Measurements from ENCODE around the gene FOSL2. TPM values are rescaled to one million over a fixed set of nuclear protein-coding genes. Genes with fewer than 3 reads are reported as not detected.
A peak's percentile ranks its signal among the peaks of the same experiment; 100 is the strongest.

Gene FOSL2
- total and polyA plus RNA-seq, 5 donors = 38.9 to 128 (median 47.0) TPM

- H3K9me3 ChIP-seq (ENCODE audit: control insufficient read depth, low read length) = no peaks in the 10 kb centered on the region
- no peaks in the 10 kb centered on the region for H3K27me3 ChIP-seq (ENCODE audit: control insufficient read depth, insufficient read depth)
- no peak for ATAC-seq
- no peaks in the 10 kb centered on the region for H3K4me1 ChIP-seq (ENCODE audit: control insufficient read depth, insufficient read depth, low read length)
- no peak for DNase-seq
- 62% methylated on average over 3 of the region's 3 CpGs for WGBS
- H3K4me3 ChIP-seq (ENCODE audit: low read length) = no peak overlapping the region
- no peak overlapping the region for H3K27ac ChIP-seq (ENCODE audit: low read length)
- intact Hi-C loops (cut with DNase I) = no loop called here
These were observed 54.4 kb downstream of the FOSL2 start for GRCh38 chr2:28447086-28447485.

- DNase-seq (no peak), ATAC-seq (peak; percentile 5 to 9)
- H3K27ac ChIP-seq (ENCODE audit: low read length) = no peak overlapping the region
- H3K9me3 ChIP-seq (ENCODE audit: control insufficient read depth, low read length) = no peaks in the 10 kb centered on the region
- WGBS = 68% methylated on average over 8 of the region's 8 CpGs
- H3K4me1 ChIP-seq (ENCODE audit: control insufficient read depth, insufficient read depth, low read length) = no peaks in the 10 kb centered on the region
- H3K4me3 ChIP-seq (ENCODE audit: low read length) = no peak overlapping the region
- no peaks in the 10 kb centered on the region for H3K27me3 ChIP-seq (ENCODE audit: control insufficient read depth, insufficient read depth)
- intact Hi-C loops (cut with DNase I) = no loop called here
These were observed 55.5 kb downstream of the FOSL2 start for GRCh38 chr2:28447943-28448792.

GRCh38 chr2:28448793-28449100, 56.1 kb downstream of the FOSL2 start:
- DNase-seq = no peak
- intact Hi-C loops (cut with DNase I) = no loop called here
- no peak for ATAC-seq
- Histone ChIP-seq H3K4me1 (ENCODE audit: control insufficient read depth, insufficient read depth, low read length) (no peaks in the 10 kb centered on the region), H3K27ac (ENCODE audit: low read length) (no peak overlapping the region), H3K4me3 (ENCODE audit: low read length) (no peak overlapping the region), H3K27me3 (ENCODE audit: control insufficient read depth, insufficient read depth) (no peaks in the 10 kb centered on the region), H3K9me3 (ENCODE audit: control insufficient read depth, low read length) (no peaks in the 10 kb centered on the region)
- WGBS = 97% methylated on average over 3 of the region's 3 CpGs

- H3K9me3 ChIP-seq (ENCODE audit: control insufficient read depth, low read length) = no peaks in the 10 kb centered on the region
- H3K27me3 ChIP-seq (ENCODE audit: control insufficient read depth, insufficient read depth) = no peaks in the 10 kb centered on the region
- WGBS = 84% methylated on average over 6 of the region's 6 CpGs
- ATAC-seq = no peak
- H3K4me3 ChIP-seq (ENCODE audit: low read length) = no peak overlapping the region
- intact Hi-C loops (cut with DNase I) = no loop called here
- no peak overlapping the region for H3K27ac ChIP-seq (ENCODE audit: low read length)
- no peaks in the 10 kb centered on the region for H3K4me1 ChIP-seq (ENCODE audit: control insufficient read depth, insufficient read depth, low read length)
- DNase-seq = no peak
These were observed 56.4 kb downstream of the FOSL2 start for GRCh38 chr2:28449126-28449487.

- Histone ChIP-seq H3K9me3 (ENCODE audit: control insufficient read depth, low read length) (no peaks in the 10 kb centered on the region), H3K4me3 (ENCODE audit: low read length) (no peak overlapping the region), H3K27me3 (ENCODE audit: control insufficient read depth, insufficient read depth) (no peaks in the 10 kb centered on the region), H3K27ac (ENCODE audit: low read length) (no peak overlapping the region), H3K4me1 (ENCODE audit: control insufficient read depth, insufficient read depth, low read length) (no peaks in the 10 kb centered on the region)
- ATAC-seq (peak in 1 of 2 donors; percentile 13), DNase-seq (no peak)
- 41% methylated on average over 17 of the region's 17 CpGs for WGBS
- intact Hi-C loops (cut with DNase I) = loop anchor here (5.0 to 10.0 kb wide), 3 partner anchors 695 to 747 kb away; no protein-coding TSS in a partner anchor
These were observed 57.1 kb downstream of the FOSL2 start for GRCh38 chr2:28449488-28450395.

GRCh38 chr2:28450901-28451565, 58.4 kb downstream of the FOSL2 start:
- intact Hi-C loops (cut with DNase I) = loop anchor here (5.0 to 10.0 kb wide), 3 partner anchors 696 to 749 kb away; no protein-coding TSS in a partner anchor
- 84% methylated on average over 15 of the region's 15 CpGs for WGBS
- ATAC-seq = no peak

GRCh38 chr2:28451793-28452533, 59.3 kb downstream of the FOSL2 start:
- Histone ChIP-seq H3K27me3 (ENCODE audit: control insufficient read depth, insufficient read depth) (no peaks in the 10 kb centered on the region), H3K4me3 (ENCODE audit: low read length) (no peak overlapping the region), H3K9me3 (ENCODE audit: control insufficient read depth, low read length) (no peaks in the 10 kb centered on the region), H3K27ac (ENCODE audit: low read length) (no peak overlapping the region), H3K4me1 (ENCODE audit: control insufficient read depth, insufficient read depth, low read length) (no peaks in the 10 kb centered on the region)
- 83% methylated on average over 19 of the region's 19 CpGs for WGBS
- DNase-seq = no peak
- intact Hi-C loops (cut with DNase I) = loop anchor here (2.0 to 10.0 kb wide), 5 partner anchors 697 to 750 kb away; no protein-coding TSS in a partner anchor
- ATAC-seq = no peak

More at GRCh38 chr2:28450901-28451565, 58.4 kb downstream of the FOSL2 start:
- Histone ChIP-seq H3K27me3 (ENCODE audit: control insufficient read depth, insufficient read depth) (no peaks in the 10 kb centered on the region), H3K27ac (ENCODE audit: low read length) (no peak overlapping the region), H3K4me1 (ENCODE audit: control insufficient read depth, insufficient read depth, low read length) (no peaks in the 10 kb centered on the region), H3K4me3 (ENCODE audit: low read length) (no peak overlapping the region), H3K9me3 (ENCODE audit: control insufficient read depth, low read length) (no peaks in the 10 kb centered on the region)
- DNase-seq = no peak

- WGBS = 38% methylated on average over 7 of the region's 7 CpGs
- Histone ChIP-seq H3K9me3 (ENCODE audit: control insufficient read depth, low read length) (no peaks in the 10 kb centered on the region), H3K4me1 (ENCODE audit: control insufficient read depth, insufficient read depth, low read length) (no peaks in the 10 kb centered on the region), H3K27me3 (ENCODE audit: control insufficient read depth, insufficient read depth) (no peaks in the 10 kb centered on the region), H3K4me3 (ENCODE audit: low read length) (no peak overlapping the region), H3K27ac (ENCODE audit: low read length) (no peak overlapping the region)
- peak; percentile 82 to 86 for ATAC-seq
- DNase-seq = peak; percentile 75 to 92 (median 85)
- intact Hi-C loops (cut with DNase I) = loop anchor here (2.0 to 10.0 kb wide), 5 partner anchors 698 to 750 kb away; no protein-coding TSS in a partner anchor
These were observed 60.0 kb downstream of the FOSL2 start for GRCh38 chr2:28452534-28453081.

- 93% methylated on average over 8 of the region's 8 CpGs for WGBS
These were observed 60.7 kb downstream of the FOSL2 start for GRCh38 chr2:28453396-28453795.

More at GRCh38 chr2:28453396-28453795, 60.7 kb downstream of the FOSL2 start:
- H3K9me3 ChIP-seq (ENCODE audit: control insufficient read depth, low read length) = no peaks in the 10 kb centered on the region
- H3K27ac ChIP-seq (ENCODE audit: low read length) = no peak overlapping the region
- ATAC-seq (no peak), DNase-seq (no peak)
- no peak overlapping the region for H3K4me3 ChIP-seq (ENCODE audit: low read length)
- intact Hi-C loops (cut with DNase I) = loop anchor here (2.0 to 10.0 kb wide), 5 partner anchors 699 to 751 kb away; no protein-coding TSS in a partner anchor
- no peaks in the 10 kb centered on the region for H3K4me1 ChIP-seq (ENCODE audit: control insufficient read depth, insufficient read depth, low read length)
- H3K27me3 ChIP-seq (ENCODE audit: control insufficient read depth, insufficient read depth) = no peaks in the 10 kb centered on the region

All from right cardiac atrium (tissue), 5 donors.